ENCODE data around the gene B3GAT3.

- TF ChIP-seq POLR2AphosphoS5 (IDR thresholded peaks at IDR 0.05) (no peak), CTCF (IDR thresholded peaks at IDR 0.05) (no peak)
Measured at GRCh38 chr11:62573006-62573591, 48.7 kb downstream of the B3GAT3 start.
